Ishikawa (cell line): ENCODE results near the gene OSBPL10.

ENCODE experiments used
- NFIC ChIP-seq: IDR thresholded peaks from 2 replicates; pipeline ENCODE4 v1.6.1; 2012
- TCF12 ChIP-seq: IDR thresholded peaks from 2 replicates; pipeline ENCODE4 v1.6.1; 2012; ENCODE audit warnings: low read depth
- YY1 ChIP-seq: IDR thresholded peaks from 2 replicates; pipeline ENCODE4 v1.6.1; 2012; ENCODE audit warnings: low read depth
- TF ChIP-seq, protein P1 (sequence below): IDR thresholded peaks from 2 replicates; pipeline ENCODE4 v1.6.1; 2012
- TF ChIP-seq, protein P2 (sequence below): IDR thresholded peaks from 2 replicates; pipeline ENCODE4 v1.6.1; 2012

DNA sequence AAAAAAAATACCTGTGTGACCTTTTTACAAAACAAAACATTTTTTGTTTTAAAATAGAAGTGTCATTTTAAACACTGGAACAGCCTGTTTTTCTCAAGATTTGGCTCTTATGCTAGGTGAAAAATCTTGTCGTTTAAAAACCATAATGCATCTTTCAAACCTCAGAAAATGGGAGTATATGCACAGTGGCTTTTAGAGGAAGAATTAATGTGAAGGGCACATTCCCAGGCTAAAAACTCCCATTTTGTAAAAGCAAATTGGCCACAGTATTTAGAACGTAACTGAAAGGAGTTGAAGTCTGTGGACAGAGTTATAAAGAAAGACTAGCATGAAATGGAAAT lies 190.0 kb downstream of the OSBPL10 start:
- TF ChIP-seq NFIC (no peak), YY1 (no peak), TCF12 (no peak)
- TF ChIP-seq, protein P1, sequence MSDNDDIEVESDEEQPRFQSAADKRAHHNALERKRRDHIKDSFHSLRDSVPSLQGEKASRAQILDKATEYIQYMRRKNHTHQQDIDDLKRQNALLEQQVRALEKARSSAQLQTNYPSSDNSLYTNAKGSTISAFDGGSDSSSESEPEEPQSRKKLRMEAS, result no peak
- TF ChIP-seq, protein P2, sequence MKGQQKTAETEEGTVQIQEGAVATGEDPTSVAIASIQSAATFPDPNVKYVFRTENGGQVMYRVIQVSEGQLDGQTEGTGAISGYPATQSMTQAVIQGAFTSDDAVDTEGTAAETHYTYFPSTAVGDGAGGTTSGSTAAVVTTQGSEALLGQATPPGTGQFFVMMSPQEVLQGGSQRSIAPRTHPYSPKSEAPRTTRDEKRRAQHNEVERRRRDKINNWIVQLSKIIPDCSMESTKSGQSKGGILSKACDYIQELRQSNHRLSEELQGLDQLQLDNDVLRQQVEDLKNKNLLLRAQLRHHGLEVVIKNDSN, result no peak
